Effector memory CD8-positive, alpha-beta T cell (primary cell): ENCODE data around the gene ABCC4.

Source experiments
- ATAC-seq: fragments of 150-1000 bp; cut with Tn5 transposase; replicated peaks from 2 replicates; pipeline ENCODE4 v1.10.0; 2021; ENCODE audit warnings: mild to moderate bottlenecking, moderate library complexity
- DNase-seq, 3 experiments: peaks; one replicate each; pipeline ENCODE4 v3.0.0; 2021
- H3K27ac Mint-ChIP-seq, 2 donors: one replicate each; pipeline ENCODE4 v1.8.0; 2022; ENCODE audit warnings: mild to moderate bottlenecking in 2 of 2, mixed read lengths in 2 of 2, moderate library complexity in 2 of 2
- H3K27me3 Mint-ChIP-seq, 2 donors: one replicate each; pipeline ENCODE4 v1.8.0; 2022; ENCODE audit warnings: mixed read lengths in 2 of 2
- H3K36me3 Mint-ChIP-seq: one replicate; pipeline ENCODE4 v1.8.0; 2022; ENCODE audit warnings: mild to moderate bottlenecking, moderate library complexity, mixed read lengths; ENCODE audit not compliant: insufficient read depth
- H3K4me1 Mint-ChIP-seq, 2 donors: one replicate each; pipeline ENCODE4 v1.8.0; 2022; ENCODE audit warnings: low read depth in 2 of 2, mixed read lengths in 2 of 2
- H3K4me3 Mint-ChIP-seq, 2 donors: one replicate each; pipeline ENCODE4 v1.8.0; 2022; ENCODE audit warnings: mild to moderate bottlenecking in 2 of 2, mixed read lengths in 2 of 2, moderate library complexity in 2 of 2
- H3K9me3 Mint-ChIP-seq, 2 donors: one replicate each; pipeline ENCODE4 v1.8.0; 2022; ENCODE audit warnings: mixed read lengths in 2 of 2

The ABCC4 gene

GRCh38 chr13:95100525-95101433 is 200.5 kb downstream of the ABCC4 start:
- Mint-ChIP-seq H3K4me3 (no peak overlapping the region), H3K9me3 (peaks cover 0 to 6% of the 10 kb centered on the region in 2 donors), H3K27me3 (no peaks in the 10 kb centered on the region), H3K27ac (no peak overlapping the region), H3K36me3 (peaks cover 5% of the 10 kb centered on the region), H3K4me1 (no peaks in the 10 kb centered on the region)
- ATAC-seq (no peak), DNase-seq (no peak)

DNA sequence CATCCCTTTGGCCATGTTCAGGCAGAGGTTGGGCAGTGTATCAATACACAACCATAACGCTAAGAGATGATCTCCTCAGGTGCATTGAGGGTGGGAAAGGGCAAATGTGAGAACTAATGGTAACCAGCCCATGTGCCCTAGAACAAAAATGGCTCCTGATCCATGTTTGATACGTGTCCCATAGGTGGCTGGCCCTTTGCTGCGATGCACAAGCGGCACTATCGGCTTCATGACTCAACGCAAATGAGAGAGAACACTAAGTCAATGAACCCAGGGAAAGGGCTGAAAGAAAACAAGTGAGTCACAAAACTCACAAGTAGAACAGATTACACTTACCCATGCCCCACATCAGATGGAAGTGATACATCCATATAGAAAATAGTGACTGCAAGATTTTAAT is 201.7 kb downstream of the ABCC4 start:
- no peak overlapping the region for H3K4me3 Mint-ChIP-seq
- H3K9me3 Mint-ChIP-seq, result peaks cover 0 to 6% of the 10 kb centered on the region in 2 donors
- ATAC-seq (no peak), DNase-seq (no peak)
- H3K36me3 Mint-ChIP-seq, result peaks cover 5% of the 10 kb centered on the region
- no peaks in the 10 kb centered on the region for H3K27me3 Mint-ChIP-seq
- no peak overlapping the region for H3K27ac Mint-ChIP-seq
- no peaks in the 10 kb centered on the region for H3K4me1 Mint-ChIP-seq

- Mint-ChIP-seq H3K27me3 (no peaks in the 10 kb centered on the region), H3K4me1 (no peaks in the 10 kb centered on the region), H3K4me3 (no peak overlapping the region), H3K36me3 (peaks cover 3% of the 10 kb centered on the region), H3K9me3 (peaks cover 0 to 6% of the 10 kb centered on the region in 2 donors), H3K27ac (no peak overlapping the region)
- no peak for ATAC-seq
- DNase-seq, result no peak
Measured at GRCh38 chr13:95098916-95099315, 202.3 kb downstream of the ABCC4 start.

DNA sequence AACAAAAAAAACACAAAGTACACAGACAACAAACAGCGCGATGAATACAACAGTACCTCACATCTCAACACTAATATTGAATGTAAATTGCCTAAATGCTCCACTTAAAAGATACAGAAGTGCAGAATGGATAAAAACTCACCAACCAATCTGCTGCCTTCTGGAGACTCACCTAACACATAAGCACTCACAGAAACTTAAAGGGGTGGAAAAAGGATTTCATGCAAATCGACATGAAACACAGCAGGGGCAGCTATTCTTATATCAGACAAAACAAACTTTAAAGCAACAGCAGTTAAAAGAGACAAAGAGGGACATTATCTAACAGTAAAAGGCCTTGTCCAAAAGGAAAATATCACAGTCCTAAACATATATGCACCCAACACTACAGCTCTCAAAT is 209.5 kb downstream of the ABCC4 start:
- Mint-ChIP-seq H3K27me3 (no peaks in the 10 kb centered on the region), H3K9me3 (peaks cover 5 to 9% of the 10 kb centered on the region in 2 donors), H3K4me3 (no peak overlapping the region), H3K36me3 (no peaks in the 10 kb centered on the region), H3K4me1 (peaks cover 3 to 6% of the 10 kb centered on the region in 2 donors), H3K27ac (no peak overlapping the region)
- DNase-seq (no peak), ATAC-seq (no peak)

DNA sequence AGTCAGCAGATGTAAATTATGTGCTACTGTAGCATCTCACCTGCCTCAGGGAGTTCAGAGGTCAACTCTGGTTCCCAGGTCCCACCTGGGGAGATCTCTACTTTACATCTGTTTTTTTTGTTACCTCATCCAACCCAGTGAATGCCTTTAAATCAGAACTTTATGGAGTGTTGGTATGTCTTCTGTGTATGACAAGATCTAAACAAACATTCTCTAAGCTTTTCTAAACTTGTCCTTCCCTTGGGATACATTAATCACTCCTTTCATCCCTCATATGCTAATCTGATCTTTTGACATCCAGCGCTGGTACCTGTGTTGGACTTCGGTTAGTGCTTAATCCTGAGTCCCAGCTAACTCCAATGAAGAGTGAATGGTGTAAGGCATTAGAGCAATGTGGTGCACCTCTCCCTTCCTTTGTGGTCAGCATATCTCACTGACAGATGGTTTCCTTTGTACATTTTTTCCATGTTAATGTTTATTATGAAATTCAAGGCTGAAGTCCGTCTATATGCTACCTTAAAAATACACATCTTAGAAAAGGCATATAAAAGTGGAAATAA is 213.4 kb downstream of the ABCC4 start:
- ATAC-seq, result no peak
- peaks cover 3 to 6% of the 10 kb centered on the region in 2 donors for H3K4me1 Mint-ChIP-seq
- H3K27me3 Mint-ChIP-seq, result no peaks in the 10 kb centered on the region
- no peak for DNase-seq
- no peak overlapping the region for H3K4me3 Mint-ChIP-seq
- peaks cover under 1% of the 10 kb centered on the region for H3K36me3 Mint-ChIP-seq
- peaks cover 4 to 7% of the 10 kb centered on the region in 2 donors for H3K9me3 Mint-ChIP-seq
- no peak overlapping the region for H3K27ac Mint-ChIP-seq

DNA sequence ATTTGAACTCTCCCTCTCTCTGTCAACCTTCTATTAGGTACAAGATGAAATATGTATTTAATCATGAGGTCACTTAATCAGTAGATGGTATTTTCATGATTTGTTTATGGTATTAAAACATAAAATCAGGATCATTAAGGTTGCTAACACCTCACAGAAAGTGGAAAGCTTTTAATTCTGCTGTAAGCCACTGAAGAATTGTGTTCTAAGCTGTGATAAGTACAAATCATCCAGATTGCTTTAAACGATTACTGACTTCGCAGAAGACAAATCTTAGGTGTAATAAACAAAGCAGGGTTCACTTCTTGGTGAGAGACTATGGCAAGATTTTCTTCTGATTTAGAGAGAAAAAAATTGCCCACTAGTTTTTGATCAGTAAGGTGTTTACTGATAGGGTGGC is 214.5 kb downstream of the ABCC4 start:
- no peak overlapping the region for H3K27ac Mint-ChIP-seq
- ATAC-seq, result no peak
- no peak overlapping the region for H3K4me3 Mint-ChIP-seq
- H3K4me1 Mint-ChIP-seq, result peaks cover 0 to 3% of the 10 kb centered on the region in 2 donors
- H3K27me3 Mint-ChIP-seq, result no peaks in the 10 kb centered on the region
- peaks cover 2% of the 10 kb centered on the region for H3K36me3 Mint-ChIP-seq
- H3K9me3 Mint-ChIP-seq, result no peaks in the 10 kb centered on the region
- no peak for DNase-seq

- DNase-seq, result no peak
- no peaks in the 10 kb centered on the region for H3K27me3 Mint-ChIP-seq
- H3K9me3 Mint-ChIP-seq, result no peaks in the 10 kb centered on the region
- H3K36me3 Mint-ChIP-seq, result peaks cover 2% of the 10 kb centered on the region
- no peak for ATAC-seq
- no peak overlapping the region for H3K4me3 Mint-ChIP-seq
- H3K4me1 Mint-ChIP-seq, result peaks cover 0 to 3% of the 10 kb centered on the region in 2 donors
- H3K27ac Mint-ChIP-seq, result no peak overlapping the region
Measured at GRCh38 chr13:95083758-95084157, 217.5 kb downstream of the ABCC4 start.

GRCh38 chr13:95083066-95083465 is 218.2 kb downstream of the ABCC4 start:
- Mint-ChIP-seq H3K27ac (no peak overlapping the region), H3K9me3 (no peaks in the 10 kb centered on the region), H3K4me1 (peaks cover 0 to 3% of the 10 kb centered on the region in 2 donors), H3K36me3 (peaks cover 2% of the 10 kb centered on the region), H3K4me3 (no peak overlapping the region), H3K27me3 (no peaks in the 10 kb centered on the region)
- ATAC-seq, result no peak
- no peak for DNase-seq

DNA sequence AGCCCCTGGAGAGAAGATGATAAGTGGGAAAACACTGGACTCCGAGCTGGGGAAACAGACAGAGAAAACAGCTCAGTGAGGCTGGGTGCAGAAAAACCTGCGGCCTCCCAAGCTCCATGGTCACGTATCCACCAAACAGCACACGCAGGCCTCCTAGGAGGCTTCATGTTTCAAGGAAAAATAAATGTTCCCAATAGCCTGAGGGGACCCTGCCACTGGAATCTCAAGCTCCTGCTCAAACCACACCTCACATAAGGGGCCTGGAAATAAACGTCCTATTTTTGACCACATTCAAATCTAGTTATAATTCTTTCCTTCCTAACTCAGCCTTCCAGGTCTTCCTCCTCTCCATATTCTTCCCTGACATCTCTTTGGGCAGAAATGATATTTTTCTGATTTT is 225.7 kb downstream of the ABCC4 start:
- H3K9me3 Mint-ChIP-seq, result no peaks in the 10 kb centered on the region
- no peak overlapping the region for H3K27ac Mint-ChIP-seq
- DNase-seq (no peak), ATAC-seq (no peak)
- no peaks in the 10 kb centered on the region for H3K36me3 Mint-ChIP-seq
- no peaks in the 10 kb centered on the region for H3K27me3 Mint-ChIP-seq
- H3K4me3 Mint-ChIP-seq, result no peak overlapping the region
- H3K4me1 Mint-ChIP-seq, result no peaks in the 10 kb centered on the region

- no peaks in the 10 kb centered on the region for H3K4me1 Mint-ChIP-seq
- no peak for ATAC-seq
- H3K27me3 Mint-ChIP-seq, result no peaks in the 10 kb centered on the region
- no peaks in the 10 kb centered on the region for H3K9me3 Mint-ChIP-seq
- DNase-seq, result no peak
- H3K27ac Mint-ChIP-seq, result no peak overlapping the region
- no peaks in the 10 kb centered on the region for H3K36me3 Mint-ChIP-seq
- H3K4me3 Mint-ChIP-seq, result no peak overlapping the region
Measured at GRCh38 chr13:95074820-95075219, 226.4 kb downstream of the ABCC4 start.

GRCh38 chr13:95073747-95074311 is 227.4 kb downstream of the ABCC4 start:
- no peaks in the 10 kb centered on the region for H3K9me3 Mint-ChIP-seq
- H3K27ac Mint-ChIP-seq, result no peak overlapping the region
- H3K27me3 Mint-ChIP-seq, result no peaks in the 10 kb centered on the region
- ATAC-seq (no peak), DNase-seq (no peak)
- no peaks in the 10 kb centered on the region for H3K4me1 Mint-ChIP-seq
- H3K4me3 Mint-ChIP-seq, result no peak overlapping the region
- H3K36me3 Mint-ChIP-seq, result no peaks in the 10 kb centered on the region

DNA sequence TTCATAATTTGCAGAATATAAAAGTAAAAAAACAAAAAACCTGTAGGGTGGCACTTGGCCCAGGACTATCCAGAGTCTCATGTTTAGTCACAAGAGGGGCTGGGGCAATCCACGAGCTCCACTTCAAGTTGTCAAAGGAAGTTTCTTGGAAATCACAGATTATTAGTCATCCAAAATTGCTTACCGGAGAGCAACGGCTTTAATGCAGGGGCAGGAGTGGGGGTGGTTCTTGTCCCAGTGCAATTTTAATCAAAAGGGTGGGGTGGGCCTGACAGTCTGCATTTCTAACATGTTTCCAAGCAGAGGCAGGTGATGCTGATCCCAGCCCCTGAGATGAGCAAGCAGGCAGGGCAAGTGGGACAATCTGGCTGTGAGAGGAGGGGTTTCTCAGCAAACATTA is 233.9 kb downstream of the ABCC4 start:
- no peak for ATAC-seq
- no peaks in the 10 kb centered on the region for H3K27me3 Mint-ChIP-seq
- H3K4me1 Mint-ChIP-seq, result no peaks in the 10 kb centered on the region
- DNase-seq, result no peak
- H3K4me3 Mint-ChIP-seq, result no peak overlapping the region
- no peaks in the 10 kb centered on the region for H3K9me3 Mint-ChIP-seq
- peaks cover 4% of the 10 kb centered on the region for H3K36me3 Mint-ChIP-seq
- H3K27ac Mint-ChIP-seq, result no peak overlapping the region

- DNase-seq (no peak), ATAC-seq (no peak)
- Mint-ChIP-seq H3K27me3 (no peaks in the 10 kb centered on the region), H3K27ac (no peak overlapping the region), H3K9me3 (no peaks in the 10 kb centered on the region), H3K36me3 (no peaks in the 10 kb centered on the region), H3K4me1 (no peaks in the 10 kb centered on the region), H3K4me3 (no peak overlapping the region)
Measured at GRCh38 chr13:95060014-95060519, 241.2 kb downstream of the ABCC4 start.

- Mint-ChIP-seq H3K4me1 (no peaks in the 10 kb centered on the region), H3K27me3 (no peaks in the 10 kb centered on the region), H3K27ac (no peak overlapping the region), H3K9me3 (no peaks in the 10 kb centered on the region), H3K4me3 (no peak overlapping the region), H3K36me3 (no peaks in the 10 kb centered on the region)
- ATAC-seq, result no peak
- DNase-seq, result no peak
Measured at GRCh38 chr13:95059306-95059705, 241.9 kb downstream of the ABCC4 start.
